Endothelial cell of umbilical vein (primary cell): ENCODE results near the gene FBLN7. TPM values are rescaled to one million over a fixed set of nuclear protein-coding genes. Genes with fewer than 3 reads are reported as not detected.

Experiments
- BruUV-seq: library from RNA; stranded (reverse); fragments of 400-500 nt; replicated peaks from 2 replicates; lab custom pipeline; 2021; lab: Mats Ljungman, UMichigan
- CTCF ChIA-PET: fragments of 300-600, 350-600 bp; sonication (Branson Sonifier 250); formaldehyde crosslinking; loops from one replicate; lab custom pipeline; 2021; ENCODE audit warnings: antibody characterized with exemption, inconsistent platforms; lab: Charles Lee
- POLR2A ChIA-PET: fragments of 300-600, 350-600 bp; sonication (Branson Sonifier 250); formaldehyde crosslinking; loops from one replicate; lab custom pipeline; 2021; ENCODE audit warnings: antibody characterized with exemption, inconsistent platforms; lab: Charles Lee
- DNase-seq: peaks from one replicate; pipeline ENCODE4 v3.0.0-alpha.2; 2011; ENCODE audit warnings: low read depth, low spot score
- FAIRE-seq: peaks from 2 replicates; lab custom pipeline; 2011; peaks lifted over from hg19 to GRCh38; lab: Jason Lieb, UNC
- H2AFZ ChIP-seq: 2 replicates; pipeline ENCODE4 v1.6.0; 2012; ENCODE audit warnings: low read depth, low read length, control low read depth, inconsistent platforms
- H3K27ac ChIP-seq: 2 replicates; pipeline ENCODE4 v1.5.1; 2011; ENCODE audit warnings: low read depth, mild to moderate bottlenecking, control low read depth, low read length, moderate library complexity; ENCODE audit not compliant: insufficient read depth
- H3K27me3 ChIP-seq, 2 experiments: 2 replicates each; pipeline versions ENCODE4 v1.6.0 to v1.6.1; 2011; ENCODE audit warnings: low read length in 2 of 2, mixed read lengths in 1 of 2; ENCODE audit not compliant: control insufficient read depth in 2 of 2, insufficient read depth in 2 of 2
- H3K36me3 ChIP-seq, 2 experiments: 2 replicates in 1 of 2; 3 replicates in 1 of 2; pipeline ENCODE4 v1.5.1; 2011; ENCODE audit warnings: low read length in 2 of 2, mild to moderate bottlenecking in 1 of 2, moderate library complexity in 1 of 2; ENCODE audit not compliant: control insufficient read depth in 2 of 2, insufficient read depth in 2 of 2; ENCODE audit errors: extremely low read depth in 1 of 2
- H3K4me1 ChIP-seq: 3 replicates; pipeline ENCODE4 v1.5.1; 2011; ENCODE audit warnings: mild to moderate bottlenecking, low read length; ENCODE audit not compliant: control insufficient read depth, insufficient read depth; ENCODE audit errors: extremely low read depth
- H3K4me2 ChIP-seq: 2 replicates; pipeline ENCODE4 v1.6.1; 2011; ENCODE audit warnings: low read length, control low read depth, mixed read lengths; ENCODE audit not compliant: insufficient read depth
- H3K4me3 ChIP-seq, 3 experiments: fragments of 200-600 bp in 1 of 3; sonication (generic), shearing (Covaris generic) in 1 of 3; replicated peaks in 1 of 3; 2 replicates each; pipeline ENCODE4 v1.5.1; 2011 to 2016; ENCODE audit warnings: control low read depth in 3 of 3, low read length in 3 of 3, mild to moderate bottlenecking in 2 of 3, inconsistent platforms in 1 of 3, low read depth in 1 of 3, moderate library complexity in 1 of 3; ENCODE audit not compliant: insufficient read depth in 1 of 3
- H3K79me2 ChIP-seq: 2 replicates; pipeline ENCODE4 v1.6.0; 2012; ENCODE audit warnings: low read length, inconsistent platforms; ENCODE audit not compliant: control insufficient read depth, insufficient read depth
- H3K9ac ChIP-seq: replicated peaks from 2 replicates; pipeline ENCODE3; 2011; ENCODE audit warnings: low read length, control low read depth; ENCODE audit not compliant: insufficient read depth; ENCODE audit errors: extremely low read depth
- H3K9me1 ChIP-seq: replicated peaks from 3 replicates; pipeline ENCODE4 v1.6.0; 2011; ENCODE audit warnings: mild to moderate bottlenecking, low read length; ENCODE audit not compliant: control insufficient read depth, insufficient read depth; ENCODE audit errors: extremely low read depth
- H3K9me3 ChIP-seq: replicated peaks from 2 replicates; pipeline ENCODE4 v1.5.1; 2012; ENCODE audit warnings: low read length, inconsistent platforms; ENCODE audit not compliant: control insufficient read depth, insufficient read depth
- H4K20me1 ChIP-seq: replicated peaks from 2 replicates; pipeline ENCODE3; 2011; ENCODE audit warnings: mild to moderate bottlenecking, low read length; ENCODE audit not compliant: control insufficient read depth, insufficient read depth; ENCODE audit errors: extremely low read depth
- EZH2 ChIP-seq: IDR thresholded peaks from 2 replicates; pipeline ENCODE4 v1.6.1; 2012; ENCODE audit warnings: borderline replicate concordance, low read depth, mild to moderate bottlenecking, moderate library complexity, low read length, inconsistent platforms; ENCODE audit not compliant: severe bottlenecking
- FOS ChIP-seq: IDR thresholded peaks from 2 replicates; pipeline ENCODE4 v1.6.1; 2011; ENCODE audit warnings: mild to moderate bottlenecking, low read length, moderate library complexity, borderline replicate concordance; ENCODE audit not compliant: insufficient read depth
- GATA2 ChIP-seq: IDR thresholded peaks from 2 replicates; pipeline ENCODE4 v1.7.0; 2011; ENCODE audit warnings: low read depth, mild to moderate bottlenecking, moderate library complexity, mixed read lengths, low read length; ENCODE audit not compliant: insufficient read length, insufficient read depth
- JUN ChIP-seq: IDR thresholded peaks from 2 replicates; pipeline ENCODE4 v1.6.1; 2011; ENCODE audit warnings: borderline replicate concordance, low read depth; ENCODE audit not compliant: insufficient read length, insufficient read depth
- MYC ChIP-seq: IDR thresholded peaks from one replicate; pipeline ENCODE4 v1.6.1; 2011; ENCODE audit warnings: mild to moderate bottlenecking, low read depth, low read length
- POLR2A ChIP-seq: IDR thresholded peaks from 2 replicates; pipeline ENCODE4 v1.6.1; 2012; ENCODE audit warnings: low read depth, mild to moderate bottlenecking, control low read depth, low read length
- POLR2AphosphoS5 ChIP-seq: IDR thresholded peaks from 2 replicates; pipeline ENCODE4 v1.6.1; 2012; ENCODE audit warnings: low read depth, mild to moderate bottlenecking, control low read depth, low read length, moderate library complexity; ENCODE audit not compliant: insufficient read depth
- dilution Hi-C: fragments of 300-500 bp; cut with MboI; formaldehyde crosslinking; loops from one replicate; pipeline ENCODE4 v1.15.0; 2019; ENCODE audit warnings: low sequenced_read_pairs; ENCODE audit not compliant: extremely low pct_ligation_motif_present
- intact Hi-C: fragments of 100-400 bp; cut with micrococcal nuclease; formaldehyde crosslinking; loops from one replicate; pipeline ENCODE4 v1.10.0; 2022
- polyA plus RNA-seq, 4 experiments: library from polyadenylated mRNA; depleted of rRNA in 3 of 4; stranded (reverse) in 3 of 4; unstranded in 1 of 4; fragments of >200 nt; gene quantifications; 2 replicates each; pipeline versions ENCODE4 v1.2.1 to v1.2.3, GENCODE V29; 2011 to 2012; ENCODE audit warnings: missing spikeins in 1 of 4
- total RNA-seq: library from RNA; stranded (reverse); gene quantifications from 2 replicates; pipeline ENCODE4 v1.2.3, GENCODE V29; 2021
- TF ChIP-seq, protein P1 (sequence below): IDR thresholded peaks from 2 replicates; pipeline ENCODE4 v1.6.1; 2011; ENCODE audit not compliant: insufficient read depth, insufficient read length
- TF ChIP-seq, protein P2 (sequence below), 2 donors: IDR thresholded peaks; 1 replicate in 1 of 2; 2 replicates in 1 of 2; pipeline ENCODE4 v1.5.1; 2011; ENCODE audit warnings: low read length in 2 of 2, mild to moderate bottlenecking in 2 of 2, moderate library complexity in 2 of 2, control low read depth in 1 of 2, inconsistent platforms in 1 of 2, low read depth in 1 of 2; ENCODE audit not compliant: insufficient read depth in 1 of 2; ENCODE audit errors: extremely low read depth in 1 of 2

Gene FBLN7
- total and polyA plus RNA-seq, 2 donors (not counting 3 experiments of a cell fraction or from before 2014, with no cell fraction given) = 3.1 to 3.3 TPM

DNA sequence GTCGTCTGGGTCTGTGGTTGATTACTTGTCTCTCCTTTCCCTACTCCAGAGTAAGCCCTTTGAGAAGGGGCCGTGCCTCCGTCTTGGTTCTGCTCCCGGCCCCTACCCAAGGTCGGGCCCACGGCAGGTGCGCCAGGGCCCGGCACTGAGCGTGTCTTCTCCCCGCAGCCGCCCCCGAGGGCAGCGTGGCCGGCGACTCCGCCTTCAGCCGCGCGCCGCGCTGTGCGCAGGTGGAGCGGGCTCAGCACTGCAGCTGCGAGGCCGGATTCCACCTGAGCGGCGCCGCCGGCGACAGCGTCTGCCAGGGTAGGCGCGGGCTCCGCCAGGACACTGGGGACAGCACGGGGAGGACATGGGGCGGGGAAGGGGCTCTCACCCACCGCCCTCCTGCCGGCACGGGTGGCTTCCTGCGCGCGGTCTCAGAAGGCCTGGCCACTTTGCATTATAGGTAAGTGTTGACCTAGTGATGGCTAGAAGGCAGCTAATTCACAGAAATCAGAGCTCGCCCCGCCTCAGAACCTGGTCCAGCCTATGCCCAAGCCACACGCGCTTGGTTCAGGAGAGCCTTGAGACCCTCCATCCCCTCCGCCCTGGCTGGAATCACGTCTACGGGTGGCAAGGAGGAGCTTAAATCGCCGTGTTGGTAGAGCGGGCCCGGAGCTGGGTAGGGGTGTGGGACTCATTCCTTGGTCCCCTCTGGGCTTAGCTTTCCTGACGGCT, 43.5 kb downstream of the FBLN7 start:
- Histone ChIP-seq H3K36me3 (no peaks in the 10 kb centered on the region), H4K20me1 (no peaks in the 10 kb centered on the region), H3K9ac (no peak overlapping the region), H3K9me1 (no peaks in the 10 kb centered on the region), H3K9me3 (no peaks in the 10 kb centered on the region), H3K4me3 (no peak overlapping the region), H3K27ac (no peak overlapping the region), H3K4me2 (no peak overlapping the region), H2AFZ (peak overlapping the region; percentile 51), H3K79me2 (no peaks in the 10 kb centered on the region), H3K4me1 (no peaks in the 10 kb centered on the region), H3K27me3 (peaks cover 3 to 12% of the 10 kb centered on the region in 2 experiments)
- FAIRE-seq (no peak), DNase-seq (no peak)
- dilution Hi-C loops (no loop called here), intact Hi-C loops (no loop called here)
- TF ChIP-seq JUN (no peak), EZH2 (peak; percentile 45)
- ChIA-PET CTCF (no interaction called here), POLR2A (no interaction called here)
- no TSS peak for BruUV-seq

DNA sequence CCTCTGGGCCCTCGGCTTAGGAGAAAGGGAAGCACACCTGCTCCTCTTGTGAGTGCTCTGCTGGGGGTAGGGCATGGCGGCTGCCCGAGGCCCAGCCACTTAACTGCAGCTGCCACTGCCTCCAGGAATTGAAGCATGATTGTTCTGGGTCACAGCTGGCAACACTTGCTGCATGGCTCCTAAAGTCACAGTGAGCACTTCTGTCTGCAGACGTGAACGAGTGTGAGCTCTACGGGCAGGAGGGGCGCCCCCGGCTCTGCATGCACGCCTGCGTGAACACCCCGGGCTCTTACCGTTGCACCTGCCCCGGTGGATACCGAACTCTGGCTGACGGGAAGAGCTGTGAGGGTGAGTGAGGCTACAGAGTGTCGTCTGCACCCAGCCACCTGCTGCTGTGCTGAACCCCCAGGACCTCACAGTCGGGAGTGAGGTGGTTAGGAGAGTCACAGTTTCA, 44.4 kb downstream of the FBLN7 start:
- Histone ChIP-seq H3K4me2 (no peak overlapping the region), H4K20me1 (no peaks in the 10 kb centered on the region), H3K9me1 (no peaks in the 10 kb centered on the region), H3K79me2 (no peaks in the 10 kb centered on the region), H3K27me3 (peaks cover 3 to 12% of the 10 kb centered on the region in 2 experiments), H3K4me3 (no peak overlapping the region), H2AFZ (no peak overlapping the region), H3K9me3 (no peaks in the 10 kb centered on the region), H3K27ac (no peak overlapping the region), H3K9ac (no peak overlapping the region), H3K36me3 (no peaks in the 10 kb centered on the region), H3K4me1 (peaks cover 3% of the 10 kb centered on the region)
- TF ChIP-seq FOS (no peak), EZH2 (no peak), POLR2A (no peak), GATA2 (no peak), JUN (no peak), MYC (no peak), POLR2AphosphoS5 (no peak)
- TF ChIP-seq, protein P1, sequence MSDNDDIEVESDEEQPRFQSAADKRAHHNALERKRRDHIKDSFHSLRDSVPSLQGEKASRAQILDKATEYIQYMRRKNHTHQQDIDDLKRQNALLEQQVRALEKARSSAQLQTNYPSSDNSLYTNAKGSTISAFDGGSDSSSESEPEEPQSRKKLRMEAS = no peak
- TF ChIP-seq, protein P2, sequence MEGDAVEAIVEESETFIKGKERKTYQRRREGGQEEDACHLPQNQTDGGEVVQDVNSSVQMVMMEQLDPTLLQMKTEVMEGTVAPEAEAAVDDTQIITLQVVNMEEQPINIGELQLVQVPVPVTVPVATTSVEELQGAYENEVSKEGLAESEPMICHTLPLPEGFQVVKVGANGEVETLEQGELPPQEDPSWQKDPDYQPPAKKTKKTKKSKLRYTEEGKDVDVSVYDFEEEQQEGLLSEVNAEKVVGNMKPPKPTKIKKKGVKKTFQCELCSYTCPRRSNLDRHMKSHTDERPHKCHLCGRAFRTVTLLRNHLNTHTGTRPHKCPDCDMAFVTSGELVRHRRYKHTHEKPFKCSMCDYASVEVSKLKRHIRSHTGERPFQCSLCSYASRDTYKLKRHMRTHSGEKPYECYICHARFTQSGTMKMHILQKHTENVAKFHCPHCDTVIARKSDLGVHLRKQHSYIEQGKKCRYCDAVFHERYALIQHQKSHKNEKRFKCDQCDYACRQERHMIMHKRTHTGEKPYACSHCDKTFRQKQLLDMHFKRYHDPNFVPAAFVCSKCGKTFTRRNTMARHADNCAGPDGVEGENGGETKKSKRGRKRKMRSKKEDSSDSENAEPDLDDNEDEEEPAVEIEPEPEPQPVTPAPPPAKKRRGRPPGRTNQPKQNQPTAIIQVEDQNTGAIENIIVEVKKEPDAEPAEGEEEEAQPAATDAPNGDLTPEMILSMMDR (IDR thresholded peaks at IDR 0.05; ENCODE audit: extremely low read depth in 1 of 2, insufficient read depth in 1 of 2, low read depth in 1 of 2, low read length in 2 of 2) = no peak
- ChIA-PET CTCF (interaction anchor here (1.2 kb wide), 1 partner anchor 138 kb away, joined by 3 read pairs; no protein-coding TSS in a partner anchor), POLR2A (no interaction called here)
- DNase-seq = no peak
- FAIRE-seq = no peak
- intact Hi-C loops = no loop called here
- BruUV-seq = no TSS peak
- dilution Hi-C loops = no loop called here
